Kidney tubule cell (primary cell): Measurements from ENCODE around the gene TRIM15.
"Not testable (repeated sequence)": the region's sequence is repeated elsewhere in the genome, so short reads cannot be mapped to it uniquely, and the experiment has no call there.

Source experiments
- DNase-seq: peaks from one replicate; pipeline ENCODE4 v3.0.0-alpha.2; 2018; ENCODE audit warnings: low spot score

TRIM15 gene

GRCh38 chr6:30162265-30163089 is 869 bp upstream of the TRIM15 start:
- DNase-seq = no peak

- no peak for DNase-seq
Measured at GRCh38 chr6:30163918-30164654, 740 bp downstream of the TRIM15 start.

GRCh38 chr6:30164714-30165113 is 1.4 kb downstream of the TRIM15 start:
- DNase-seq = no peak

GRCh38 chr6:30165238-30165637 is 1.9 kb downstream of the TRIM15 start:
- DNase-seq = not testable (repeated sequence)

GRCh38 chr6:30167101-30167500 is 3.8 kb downstream of the TRIM15 start:
- DNase-seq = no peak

- no peak for DNase-seq
Measured at GRCh38 chr6:30168741-30169140, 5.4 kb downstream of the TRIM15 start.

- peak; percentile 61 for DNase-seq
Measured at GRCh38 chr6:30169658-30170614, 6.6 kb downstream of the TRIM15 start.

GRCh38 chr6:30171677-30172471 is 8.5 kb downstream of the TRIM15 start:
- no peak for DNase-seq

GRCh38 chr6:30172681-30173080 is 9.3 kb downstream of the TRIM15 start:
- no peak for DNase-seq

GRCh38 chr6:30175765-30176164 is 12.4 kb downstream of the TRIM15 start:
- DNase-seq = no peak

- DNase-seq = no peak
Measured at GRCh38 chr6:30178837-30179236, 15.5 kb downstream of the TRIM15 start.

GRCh38 chr6:30180145-30180544 is 16.8 kb downstream of the TRIM15 start:
- no peak for DNase-seq

- DNase-seq = no peak
Measured at GRCh38 chr6:30184417-30185031, 21.2 kb downstream of the TRIM15 start.

- no peak for DNase-seq
Measured at GRCh38 chr6:30185846-30186484, 22.6 kb downstream of the TRIM15 start.

GRCh38 chr6:30188541-30188940 is 25.2 kb downstream of the TRIM15 start:
- DNase-seq = no peak

- no peak for DNase-seq
Measured at GRCh38 chr6:30192076-30192475, 28.7 kb downstream of the TRIM15 start.

GRCh38 chr6:30194797-30195690 is 31.7 kb downstream of the TRIM15 start:
- DNase-seq = no peak

GRCh38 chr6:30195951-30196350 is 32.6 kb downstream of the TRIM15 start:
- no peak for DNase-seq

- no peak for DNase-seq
Measured at GRCh38 chr6:30196376-30196775, 33.0 kb downstream of the TRIM15 start.
